Activated CD8-positive, alpha-beta memory T cell treated with anti-CD3 and anti-CD28 coated beads for 4 hours (primary cell): ENCODE results near the gene MXRA8.

ENCODE experiments used
- DNase-seq, 2 donors: peaks; one replicate each; pipeline ENCODE4 v3.0.0-alpha.2; 2020; ENCODE audit warnings: low read depth in 2 of 2

Gene MXRA8

GRCh38 chr1:1349256-1350012, 8.9 kb downstream of the MXRA8 start, which contains the start of gene DVL1:
Gene DVL1, minus strand, starts transcription at chr1:1349418. Its CDS starts 353 bp downstream, at chr1:1349065.
- peak; percentile 38 to 45 for DNase-seq

GRCh38 chr1:1348420-1349255, 9.7 kb downstream of the MXRA8 start:
- no peak for DNase-seq

GRCh38 chr1:1347663-1348419, 10.5 kb downstream of the MXRA8 start:
- no peak for DNase-seq

- DNase-seq: no peak
Observed at GRCh38 chr1:1347026-1347595, 11.2 kb downstream of the MXRA8 start.

DNA sequence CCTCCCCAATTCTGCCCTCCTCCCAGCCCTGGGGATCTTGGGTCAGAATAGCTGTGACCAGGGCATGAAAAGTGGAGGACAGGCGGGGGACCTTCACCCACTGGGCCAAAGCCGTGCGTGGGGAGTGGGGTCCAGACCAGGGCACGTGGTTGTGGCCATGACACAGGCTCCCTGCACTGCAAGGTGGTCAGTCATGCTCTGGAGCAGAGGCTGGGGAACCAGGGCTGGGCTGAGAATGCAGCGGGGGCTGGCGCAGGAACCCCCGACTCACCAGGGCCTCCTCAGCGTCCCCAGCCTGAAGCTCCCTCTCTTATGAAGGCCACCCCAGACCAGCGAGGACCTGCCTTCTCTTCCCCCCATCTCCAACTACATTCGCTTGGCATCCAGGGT, 11.9 kb downstream of the MXRA8 start:
- DNase-seq: no peak

DNA sequence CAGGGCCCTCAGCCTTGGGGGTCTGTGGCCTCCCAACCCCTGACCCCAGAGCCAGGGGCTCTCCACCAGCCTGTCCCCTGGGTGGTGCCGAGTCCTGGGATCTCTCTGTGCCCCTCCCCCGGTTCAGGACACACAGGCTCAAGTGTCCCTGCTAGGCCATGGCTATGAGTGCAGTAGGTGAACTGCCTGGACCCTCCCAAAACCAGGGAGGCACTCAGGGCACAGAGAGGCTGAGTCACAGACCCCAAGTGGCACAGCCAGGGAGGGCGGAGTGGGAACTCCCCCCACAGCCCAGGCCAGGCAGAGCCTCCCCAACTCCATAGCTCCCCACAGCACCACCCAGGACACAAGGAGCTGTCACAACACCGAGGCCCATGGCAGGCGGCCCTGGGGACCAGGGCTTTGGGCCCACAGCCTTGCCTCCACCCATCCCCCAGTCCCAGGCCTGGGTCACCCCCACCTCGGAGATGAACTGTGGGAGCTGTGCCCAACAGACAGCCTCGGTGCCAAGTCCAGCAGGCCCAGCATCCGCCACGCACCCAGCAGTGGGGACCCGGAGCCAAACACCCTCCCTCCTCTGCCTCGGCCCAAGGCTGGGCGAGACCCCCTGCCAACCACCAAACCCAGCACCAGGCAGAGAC, 12.4 kb downstream of the MXRA8 start:
- DNase-seq: no peak

DNA sequence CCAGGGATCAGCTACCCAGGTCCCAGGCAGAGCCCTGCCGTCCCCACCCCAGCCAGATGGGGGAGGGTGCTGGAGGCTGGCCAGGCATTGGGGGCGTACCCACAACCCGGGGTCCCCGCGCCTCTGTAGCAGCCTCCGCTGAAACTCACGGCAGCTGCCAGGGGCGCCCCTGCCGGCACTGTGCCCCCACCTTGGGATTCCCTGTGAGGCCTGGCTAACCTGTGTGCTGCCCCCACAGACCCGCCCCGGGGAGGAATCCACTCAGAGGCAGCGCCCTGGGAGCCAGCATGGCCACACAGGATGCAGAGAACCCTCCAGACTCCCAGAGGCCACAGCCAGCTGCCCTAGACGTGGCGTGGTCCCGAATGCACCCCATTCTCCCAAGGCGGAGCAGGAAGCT, 13.0 kb downstream of the MXRA8 start:
- no peak for DNase-seq

DNA sequence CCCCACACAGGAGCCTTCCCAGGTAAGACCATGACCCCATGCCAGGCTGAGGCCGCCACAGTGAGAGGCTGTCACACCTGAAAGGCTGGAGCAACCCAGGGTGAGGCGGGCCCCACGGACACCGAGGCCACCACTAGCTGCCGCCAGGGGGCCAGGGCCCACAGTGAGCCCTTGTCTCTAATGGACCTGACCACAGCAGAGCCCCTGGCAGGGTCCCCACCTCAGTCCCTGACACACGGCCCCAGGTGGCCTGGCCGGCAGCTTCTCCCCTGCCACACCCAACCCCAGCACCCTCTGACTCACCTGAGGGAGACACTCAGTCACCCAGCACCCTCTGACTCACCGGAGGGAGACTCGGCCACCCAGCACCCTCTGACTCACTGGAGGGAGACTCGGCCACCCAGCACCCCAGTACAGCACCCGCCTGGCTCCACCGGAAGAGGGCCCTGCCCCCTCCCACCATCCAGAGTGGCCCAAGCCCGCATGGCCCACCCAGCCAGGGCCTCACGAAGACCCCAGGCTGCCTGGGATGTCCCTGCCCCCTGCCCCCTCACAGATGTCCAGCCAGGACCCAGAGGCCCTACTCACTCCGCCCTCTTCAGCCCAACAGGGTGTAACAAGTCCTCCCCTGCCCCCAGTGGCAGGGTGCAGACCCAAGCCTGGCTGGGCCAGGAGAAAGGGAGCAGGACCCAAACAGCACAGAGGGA, 13.5 kb downstream of the MXRA8 start:
- DNase-seq: peak; percentile 29 to 42

GRCh38 chr1:1343811-1344421, 14.4 kb downstream of the MXRA8 start:
- no peak for DNase-seq

- DNase-seq: no peak
Observed at GRCh38 chr1:1342584-1343115, 15.7 kb downstream of the MXRA8 start.

- no peak for DNase-seq
Observed at GRCh38 chr1:1342061-1342562, 16.2 kb downstream of the MXRA8 start.

- DNase-seq: no peak
Observed at GRCh38 chr1:1341549-1342021, 16.8 kb downstream of the MXRA8 start.

GRCh38 chr1:1340791-1341548, 17.4 kb downstream of the MXRA8 start:
- DNase-seq: no peak

DNA sequence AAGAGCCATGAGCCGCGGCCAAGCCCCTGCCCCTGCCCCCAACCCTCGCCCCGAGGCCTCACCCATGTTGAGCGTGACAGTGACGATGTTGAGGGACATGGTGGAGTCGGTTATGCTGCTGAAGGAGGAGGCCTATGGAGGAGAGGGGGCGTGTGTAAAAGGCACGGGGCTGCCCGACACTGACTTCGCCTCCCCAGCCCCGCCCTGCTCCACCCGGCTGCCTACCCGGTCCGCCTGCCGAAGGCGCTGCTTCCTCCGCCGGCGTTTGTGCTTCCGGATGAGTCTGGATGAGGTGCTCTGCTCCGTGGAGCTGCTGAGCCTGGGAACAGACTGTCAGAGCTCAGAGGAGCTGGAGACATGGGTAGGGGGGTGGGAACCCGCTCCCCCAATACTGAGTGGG, 18.2 kb downstream of the MXRA8 start:
- DNase-seq: no peak

DNA sequence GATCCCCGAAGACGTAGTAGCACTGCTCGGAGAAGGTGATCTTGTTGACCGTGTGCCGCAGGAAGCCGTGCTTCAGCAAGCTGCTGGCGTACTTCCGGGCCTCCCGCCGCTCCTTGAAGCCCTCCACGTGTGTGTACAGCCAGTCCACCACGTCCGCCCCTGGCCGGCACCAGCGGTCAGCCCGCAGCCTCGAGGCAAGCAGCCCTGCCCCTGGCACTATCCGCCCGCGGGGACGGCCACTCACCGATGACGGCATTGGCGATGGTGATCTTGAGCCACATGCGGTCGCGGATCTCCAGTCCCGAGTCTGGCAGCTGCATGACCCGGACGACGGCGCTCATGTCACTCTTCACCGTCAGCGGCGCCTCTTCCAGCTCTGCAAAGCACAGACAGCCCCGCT, 20.1 kb downstream of the MXRA8 start:
- DNase-seq: no peak

GRCh38 chr1:1337793-1338147, 20.6 kb downstream of the MXRA8 start:
- no peak for DNase-seq

DNA sequence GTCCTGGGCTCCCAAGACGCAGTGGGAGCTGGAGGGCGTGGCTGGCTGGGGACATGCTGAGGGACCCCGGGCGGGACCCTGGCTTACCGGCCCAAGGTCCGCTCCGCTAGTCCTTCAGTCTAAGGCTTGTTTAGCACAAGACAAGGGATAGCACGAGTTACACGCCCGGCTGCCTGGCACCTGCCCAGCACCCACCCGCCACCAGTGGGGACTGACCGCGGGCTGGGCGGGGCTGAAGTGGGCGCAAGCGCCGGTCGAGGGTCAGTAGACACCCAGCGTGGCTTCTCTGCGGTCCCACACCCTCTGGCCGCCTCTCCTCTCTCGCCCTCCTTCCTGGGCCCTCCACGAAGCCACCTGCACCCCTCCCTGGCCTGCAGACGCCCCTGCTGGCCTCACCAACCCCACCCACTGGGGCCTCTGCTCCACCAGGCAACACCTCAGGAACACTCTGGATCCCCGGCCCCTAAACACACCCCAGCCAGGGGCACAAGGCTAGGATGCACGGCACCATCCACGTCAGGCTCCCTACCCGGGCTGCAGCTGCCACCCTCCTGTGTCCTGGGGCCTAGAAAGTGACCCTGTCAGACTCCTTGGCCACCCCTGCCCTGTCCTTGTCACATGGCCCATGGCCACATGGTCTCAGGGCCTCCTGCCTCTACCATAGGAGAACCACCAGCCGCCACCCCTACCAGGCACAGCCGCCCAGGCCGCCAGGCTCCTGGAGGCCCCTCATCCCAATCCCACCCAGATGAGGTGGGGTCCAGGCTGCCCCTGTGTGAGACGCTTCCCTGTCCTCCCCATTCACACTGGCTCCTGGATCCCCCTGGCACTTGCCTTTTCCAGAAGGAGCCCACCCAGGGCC, 21.2 kb downstream of the MXRA8 start:
- DNase-seq: no peak

DNA sequence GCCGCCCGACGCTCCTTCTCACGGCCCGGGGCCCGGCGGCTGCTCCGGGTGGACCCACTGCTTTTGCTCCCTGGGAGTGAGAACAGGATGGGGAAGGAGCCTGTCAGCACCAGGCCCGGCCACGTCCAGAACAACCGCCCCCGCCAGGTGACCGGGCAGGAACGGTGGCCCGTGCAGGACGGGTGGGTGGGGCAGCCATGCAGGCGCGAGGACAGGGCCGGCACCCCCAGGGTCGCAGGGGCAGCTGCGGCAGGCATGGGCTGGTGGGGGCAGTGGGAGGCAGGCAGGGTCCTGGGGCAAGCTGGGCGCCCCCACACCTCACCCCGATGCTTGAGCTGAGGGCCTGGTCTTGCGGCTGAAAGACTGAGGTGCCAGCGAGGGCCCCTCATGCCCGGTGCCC, 21.9 kb downstream of the MXRA8 start:
- no peak for DNase-seq
